Mucosa of descending colon (tissue), 3 donors: ENCODE measurements around the gene CASP10. TPM values are rescaled to one million over a fixed set of nuclear protein-coding genes. Genes with fewer than 3 reads are reported as not detected.
"Not testable (repeated sequence)": the region's sequence is repeated elsewhere in the genome, so short reads cannot be mapped to it uniquely, and the experiment has no call there.

Source experiments
- ATAC-seq: fragments of 200-7000 bp; cut with Tn5 transposase; one replicate; pipeline ENCODE4 v1.9.1; 2020; ENCODE audit warnings: mild to moderate bottlenecking, moderate library complexity
- DNase-seq, 3 donors: peaks; one replicate each; pipeline ENCODE4 v3.0.0-alpha.2; 2020
- H3K36me3 ChIP-seq: fragments of 200-600 bp; one replicate; pipeline ENCODE4 v1.8.0; 2021; ENCODE audit warnings: low read depth, mild to moderate bottlenecking
- H3K4me1 ChIP-seq: fragments of 200-600 bp; one replicate; pipeline ENCODE4 v1.8.0; 2021; ENCODE audit warnings: low read depth, mild to moderate bottlenecking
- H3K4me3 ChIP-seq: fragments of 200-600 bp; one replicate; pipeline ENCODE4 v1.8.0; 2021; ENCODE audit warnings: mild to moderate bottlenecking
- H3K9me3 ChIP-seq: fragments of 200-600 bp; one replicate; pipeline ENCODE4 v1.8.0; 2021; ENCODE audit warnings: mild to moderate bottlenecking
- intact Hi-C, 2 donors: fragments of 100-400 bp; cut with DNase I in 1 of 2; cut with micrococcal nuclease in 1 of 2; formaldehyde crosslinking; loops; one replicate each; pipeline versions ENCODE4 v1.11.0 to v1.11.1; 2022; cut with DNase I, micrococcal nuclease
- total RNA-seq, 3 donors: library from RNA; stranded (reverse); fragmentation: NEBNext Ultra II Directional in 2 of 3; extraction: Animal tissue kit (Norgen Biotek cat#: 25700) in 2 of 3; gene quantifications; one replicate each; pipeline versions ENCODE4 v1.2.1 to v1.2.4, GENCODE V29; 2021 to 2023
- TF ChIP-seq, protein P1 (sequence below): fragments of 200-600 bp; IDR thresholded peaks from one replicate; pipeline ENCODE4 v1.8.0; 2022; ENCODE audit warnings: antibody characterized with exemption, mild to moderate bottlenecking
- donor health status: DM: no; HTN: no; CAD: no; lungs with moderate emphysema.
- donor health status: DM: no; HTN: no; CAD: no.
- donor health status: DM: no; HTN: yes; CAD: no.

Gene CASP10
- total RNA-seq, 3 donors from 2014 or later = 38.6 to 66.1 (median 58.5) TPM

DNA sequence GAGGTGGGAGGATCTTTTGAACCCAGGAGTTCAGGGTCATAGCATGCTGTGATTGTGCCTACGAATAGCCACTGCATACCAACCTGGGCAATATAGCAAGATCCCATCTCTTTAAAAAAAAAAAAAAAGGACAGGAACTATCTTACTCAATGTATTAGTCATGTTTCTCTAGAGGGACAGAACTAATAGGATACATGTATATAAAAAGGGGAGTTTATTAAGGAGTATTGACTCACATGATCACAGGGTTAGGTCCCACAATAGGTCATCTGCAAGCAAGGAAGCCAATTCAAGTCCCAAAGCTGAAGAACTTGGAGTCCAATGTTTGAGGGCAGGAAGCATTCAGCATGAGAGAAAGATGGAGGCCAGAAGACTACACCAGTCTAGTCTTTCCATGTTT is 18.8 kb upstream of the CASP10 start:
- H3K9me3 ChIP-seq = no peaks in the 10 kb centered on the region
- H3K36me3 ChIP-seq = peaks cover 11% of the 10 kb centered on the region
- TF ChIP-seq, protein P1, sequence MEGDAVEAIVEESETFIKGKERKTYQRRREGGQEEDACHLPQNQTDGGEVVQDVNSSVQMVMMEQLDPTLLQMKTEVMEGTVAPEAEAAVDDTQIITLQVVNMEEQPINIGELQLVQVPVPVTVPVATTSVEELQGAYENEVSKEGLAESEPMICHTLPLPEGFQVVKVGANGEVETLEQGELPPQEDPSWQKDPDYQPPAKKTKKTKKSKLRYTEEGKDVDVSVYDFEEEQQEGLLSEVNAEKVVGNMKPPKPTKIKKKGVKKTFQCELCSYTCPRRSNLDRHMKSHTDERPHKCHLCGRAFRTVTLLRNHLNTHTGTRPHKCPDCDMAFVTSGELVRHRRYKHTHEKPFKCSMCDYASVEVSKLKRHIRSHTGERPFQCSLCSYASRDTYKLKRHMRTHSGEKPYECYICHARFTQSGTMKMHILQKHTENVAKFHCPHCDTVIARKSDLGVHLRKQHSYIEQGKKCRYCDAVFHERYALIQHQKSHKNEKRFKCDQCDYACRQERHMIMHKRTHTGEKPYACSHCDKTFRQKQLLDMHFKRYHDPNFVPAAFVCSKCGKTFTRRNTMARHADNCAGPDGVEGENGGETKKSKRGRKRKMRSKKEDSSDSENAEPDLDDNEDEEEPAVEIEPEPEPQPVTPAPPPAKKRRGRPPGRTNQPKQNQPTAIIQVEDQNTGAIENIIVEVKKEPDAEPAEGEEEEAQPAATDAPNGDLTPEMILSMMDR = no peak
- DNase-seq = no peak
- ATAC-seq = no peak
- intact Hi-C loops = no loop called here
- no peak overlapping the region for H3K4me3 ChIP-seq
- no peaks in the 10 kb centered on the region for H3K4me1 ChIP-seq

DNA sequence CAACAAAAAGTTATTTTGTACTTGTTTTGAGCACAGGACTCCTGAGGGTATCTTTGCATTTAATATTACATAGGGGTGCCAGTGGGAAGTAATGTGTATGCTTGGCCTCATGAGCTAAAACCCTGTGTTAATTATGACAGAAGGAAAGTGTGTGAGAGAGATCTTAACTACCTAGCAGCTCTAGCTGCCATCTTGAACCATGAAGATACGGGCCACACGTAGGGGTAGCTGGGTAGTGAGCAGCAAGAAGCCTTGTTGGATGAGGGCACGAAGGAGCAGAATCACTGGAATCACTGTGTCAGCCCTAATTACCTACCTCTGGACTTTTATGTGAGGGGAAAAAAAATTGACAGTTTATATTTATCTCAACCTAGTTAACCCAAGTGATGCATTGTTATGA is 15.4 kb upstream of the CASP10 start:
- Histone ChIP-seq H3K9me3 (no peaks in the 10 kb centered on the region), H3K4me1 (peaks cover 6% of the 10 kb centered on the region), H3K36me3 (peaks cover 7% of the 10 kb centered on the region), H3K4me3 (no peak overlapping the region)
- no peak for ATAC-seq
- intact Hi-C loops = no loop called here
- TF ChIP-seq, protein P1 = no peak
- DNase-seq = no peak

DNA sequence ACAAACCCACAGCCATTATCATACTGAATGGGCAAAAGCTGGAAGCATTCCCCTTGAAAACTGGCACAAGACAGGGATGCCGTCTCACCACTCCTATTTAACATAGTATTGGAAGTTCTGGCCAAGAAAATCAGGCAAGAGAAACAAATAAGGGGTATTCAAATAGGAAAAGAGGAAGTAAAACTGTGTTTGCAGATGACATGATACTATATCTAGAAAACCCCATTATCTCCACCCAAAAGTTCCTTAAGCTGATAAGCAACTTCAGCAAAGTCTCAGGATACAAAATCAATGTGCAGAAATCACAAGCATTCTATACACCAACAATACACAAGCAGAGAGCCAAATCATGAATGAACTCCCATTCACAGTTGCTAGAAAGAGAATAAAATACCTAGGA is 14.4 kb upstream of the CASP10 start:
- H3K36me3 ChIP-seq, ATAC-seq, H3K4me3 ChIP-seq, H3K9me3 ChIP-seq, intact Hi-C loops, DNase-seq: not testable (repeated sequence)
- H3K4me1 ChIP-seq = peaks cover 12% of the 10 kb centered on the region

DNA sequence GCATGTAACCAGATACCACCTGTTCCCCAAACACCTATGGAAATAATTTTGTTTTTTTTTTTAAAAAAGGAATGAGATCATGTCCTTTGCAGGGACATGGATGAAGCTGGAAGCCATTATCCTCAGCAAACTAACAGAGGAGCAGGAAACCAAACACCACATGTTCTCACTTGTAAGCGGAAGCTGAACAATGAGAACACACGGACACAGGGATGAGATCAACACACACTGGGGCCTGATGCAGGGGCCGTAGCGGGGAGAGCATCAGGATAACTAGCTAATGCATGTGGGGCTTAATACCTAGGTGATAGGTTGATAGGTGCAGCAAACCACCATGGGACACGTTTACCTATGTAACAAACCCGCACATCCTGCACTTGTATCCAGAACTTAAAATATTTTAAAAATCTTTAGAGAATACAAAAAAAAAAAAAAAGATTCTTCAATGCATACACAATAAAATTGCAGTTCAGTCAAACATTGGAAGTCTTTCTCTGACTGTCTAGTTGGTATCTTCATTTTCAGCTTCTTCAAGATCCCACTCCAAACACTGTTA is 11.6 kb upstream of the CASP10 start:
- intact Hi-C loops = no loop called here
- DNase-seq (no peak), ATAC-seq (no peak)
- H3K4me3 ChIP-seq = no peak overlapping the region
- no peaks in the 10 kb centered on the region for H3K36me3 ChIP-seq
- no peaks in the 10 kb centered on the region for H3K9me3 ChIP-seq
- peaks cover 17% of the 10 kb centered on the region for H3K4me1 ChIP-seq
- TF ChIP-seq, protein P1 = no peak

DNA sequence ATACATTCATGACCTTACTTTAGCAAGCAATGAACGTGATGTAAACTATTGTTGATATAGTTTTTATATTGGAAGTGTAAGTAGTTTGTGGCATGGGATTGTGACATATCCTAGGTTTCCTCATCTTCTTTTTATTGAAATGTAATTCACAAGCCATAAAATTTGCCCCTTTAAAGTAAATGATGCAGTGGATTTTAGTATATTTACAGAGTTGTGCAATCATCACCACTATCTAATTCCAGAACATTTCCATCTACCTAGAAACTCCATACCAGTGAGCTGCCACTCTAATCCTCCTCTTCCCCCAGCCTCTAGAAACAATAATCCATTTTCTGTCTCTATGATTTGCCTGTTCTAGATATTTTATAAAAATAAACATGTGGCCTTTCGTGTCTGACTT is 10.7 kb upstream of the CASP10 start:
- H3K36me3 ChIP-seq = no peaks in the 10 kb centered on the region
- ATAC-seq (peak; percentile 43), DNase-seq (no peak)
- no peaks in the 10 kb centered on the region for H3K9me3 ChIP-seq
- H3K4me1 ChIP-seq = peaks cover 17% of the 10 kb centered on the region
- TF ChIP-seq, protein P1 = no peak
- intact Hi-C loops = no loop called here
- no peak overlapping the region for H3K4me3 ChIP-seq

DNA sequence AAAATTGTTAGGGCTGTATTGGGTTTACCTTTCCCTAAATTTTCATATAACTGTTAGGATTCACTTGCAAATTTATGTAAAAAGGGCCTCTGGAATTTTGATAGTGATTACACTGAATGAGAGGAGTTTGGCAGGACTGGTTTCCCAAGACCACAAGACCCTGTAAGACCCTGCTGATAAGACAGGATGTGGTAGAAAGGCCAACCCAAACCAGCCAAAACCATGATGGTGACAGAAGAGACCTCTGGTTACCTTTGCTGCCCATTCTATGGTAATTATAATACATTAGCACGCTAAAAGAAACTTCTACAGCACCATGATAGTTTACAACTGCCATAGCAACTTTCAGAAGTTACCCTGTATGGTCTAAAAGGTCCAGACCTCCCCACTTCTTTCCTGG is 8.3 kb upstream of the CASP10 start:
- DNase-seq (no peak), ATAC-seq (no peak)
- Histone ChIP-seq H3K36me3 (no peaks in the 10 kb centered on the region), H3K4me3 (no peak overlapping the region), H3K9me3 (no peaks in the 10 kb centered on the region), H3K4me1 (peaks cover 17% of the 10 kb centered on the region)
- TF ChIP-seq, protein P1 = no peak
- intact Hi-C loops = no loop called here
